ENCODE data around the gene CACNB4.

The CACNB4 gene

DNA sequence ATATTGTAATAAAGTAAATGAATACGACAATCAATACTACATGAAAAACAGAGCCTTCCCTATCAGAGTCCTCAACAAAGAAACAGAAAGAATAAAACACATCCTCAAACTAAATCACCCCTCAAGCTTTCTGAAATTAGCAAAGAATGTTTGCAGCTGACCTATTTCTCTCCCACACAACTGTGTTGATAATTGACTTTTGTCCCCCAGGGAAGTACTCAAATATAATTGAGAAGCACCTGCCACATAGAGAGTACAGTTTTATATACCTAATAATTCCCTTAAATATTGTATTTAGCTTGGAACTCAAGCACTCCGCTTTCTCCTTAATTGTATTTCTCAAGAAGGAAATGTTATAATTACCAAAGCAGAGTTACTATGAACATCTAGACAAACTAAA, 12.6 kb downstream of the CACNB4 start:
- no peak for DNase-seq

DNA sequence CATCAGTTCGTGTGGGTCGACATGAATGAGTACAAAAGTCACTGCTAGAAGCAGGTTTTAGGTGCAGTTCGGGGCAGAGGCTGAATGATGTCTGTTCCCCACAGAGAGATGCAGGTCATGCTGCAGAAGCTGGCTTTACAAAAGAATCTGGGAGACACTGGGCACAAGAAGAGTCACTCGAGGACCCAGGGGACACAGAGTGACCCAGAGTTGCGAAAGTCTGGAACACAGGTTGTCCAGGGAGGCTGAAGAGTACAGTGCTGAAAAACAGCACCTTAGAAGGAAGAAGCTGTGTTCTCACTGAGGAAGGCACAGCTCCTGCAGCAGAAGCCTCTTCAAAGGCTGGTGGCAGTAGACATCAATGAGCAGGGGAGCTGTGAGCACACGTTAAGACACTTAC, 14.8 kb downstream of the CACNB4 start:
- DNase-seq = no peak

DNA sequence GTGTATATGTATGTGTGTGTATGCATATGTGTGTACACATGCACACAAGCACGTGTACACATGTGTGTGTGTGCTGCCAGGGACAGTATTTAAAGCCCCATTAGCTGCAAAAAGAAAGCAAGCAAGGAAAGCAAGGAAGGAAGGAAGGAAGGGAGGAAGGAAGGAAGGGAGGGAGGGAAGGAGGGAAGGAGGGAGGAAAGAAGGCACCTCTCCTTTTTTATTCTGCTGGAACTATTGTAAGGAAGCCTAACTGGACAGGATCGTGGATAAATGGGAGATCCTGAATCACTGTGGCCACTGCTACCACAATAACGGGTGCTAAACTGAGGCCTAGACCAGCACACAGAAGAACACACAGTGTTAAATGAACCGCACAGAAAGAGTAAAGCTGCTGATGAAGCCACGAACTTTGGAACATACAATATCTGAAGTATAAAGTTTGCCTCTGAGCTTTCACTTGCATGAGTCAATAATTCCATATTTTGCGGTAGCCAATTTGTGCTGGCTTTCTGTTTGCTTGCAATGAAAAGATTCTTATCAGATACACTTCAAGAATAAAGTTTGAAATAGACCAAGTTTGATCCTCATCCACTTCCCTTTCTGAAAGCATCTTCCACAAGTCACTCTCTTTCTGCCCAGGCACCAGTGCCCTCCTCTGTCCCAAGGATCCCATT, 15.5 kb downstream of the CACNB4 start:
- no peak for DNase-seq

DNA sequence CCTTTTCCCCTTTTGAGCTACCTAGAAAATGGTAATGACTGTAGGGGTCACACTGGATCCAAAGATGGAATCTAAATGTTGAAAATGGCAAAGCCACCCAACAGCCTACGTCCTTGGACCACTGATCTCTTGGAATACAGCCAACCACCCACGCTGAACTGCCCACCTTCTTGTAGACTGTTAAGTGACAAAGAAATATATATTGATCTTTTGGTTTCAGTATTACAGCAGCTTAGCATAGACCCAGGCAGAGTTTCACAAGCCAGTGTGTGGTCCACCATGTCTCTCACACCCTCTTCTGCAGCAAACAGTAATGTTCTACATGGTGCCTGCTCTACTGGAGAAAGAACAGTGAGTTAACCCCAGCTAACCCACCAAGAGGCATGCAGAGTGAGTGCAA, 20.2 kb downstream of the CACNB4 start:
- DNase-seq = no peak

DNA sequence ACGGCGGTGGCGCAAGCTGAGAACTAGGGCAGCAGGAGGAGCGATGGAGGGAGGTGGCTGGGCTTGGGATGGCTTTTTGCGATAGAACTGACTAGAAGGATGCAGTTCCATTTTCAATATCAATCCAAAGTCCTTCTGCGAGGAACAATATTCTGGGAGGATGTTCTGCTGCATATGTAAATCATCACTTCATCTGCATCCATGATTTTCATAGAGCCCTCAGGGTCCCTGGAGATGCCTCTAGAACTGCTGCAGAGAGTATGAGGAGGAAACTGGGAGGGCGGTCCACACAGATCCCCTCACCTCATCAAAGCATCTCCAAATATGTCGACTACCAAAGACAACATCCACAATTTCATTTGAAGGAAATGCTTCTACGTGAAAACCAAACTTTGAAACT, 20.8 kb downstream of the CACNB4 start:
- DNase-seq = no peak

DNA sequence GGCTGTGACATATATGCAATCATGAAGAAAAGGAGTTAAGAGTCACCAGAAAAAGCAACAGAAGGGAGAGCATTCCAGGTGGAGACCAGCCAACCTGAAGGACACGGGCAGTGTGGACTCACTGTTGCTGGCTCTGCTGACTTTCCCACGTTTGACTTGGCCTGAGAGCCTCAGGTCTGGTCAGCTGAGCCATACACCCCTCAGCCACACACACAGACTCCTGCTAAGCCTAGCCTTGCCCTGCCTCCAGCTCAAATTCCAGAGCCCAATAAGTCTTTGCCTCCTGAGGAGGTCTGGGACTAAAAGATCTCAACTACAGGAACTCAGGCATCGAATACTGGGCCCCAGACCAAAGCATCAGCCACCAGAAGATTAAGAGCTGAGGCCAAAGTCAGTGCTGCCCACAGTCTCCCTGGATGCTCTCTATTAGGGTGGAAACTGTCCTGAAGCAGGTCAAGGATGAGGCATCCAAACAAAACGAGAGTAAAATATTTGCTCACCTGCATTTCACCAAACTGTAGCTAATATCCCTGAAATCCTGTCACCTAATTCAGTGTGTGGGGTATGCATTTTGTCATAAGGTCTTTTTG, 23.3 kb downstream of the CACNB4 start:
- no peak for DNase-seq

DNA sequence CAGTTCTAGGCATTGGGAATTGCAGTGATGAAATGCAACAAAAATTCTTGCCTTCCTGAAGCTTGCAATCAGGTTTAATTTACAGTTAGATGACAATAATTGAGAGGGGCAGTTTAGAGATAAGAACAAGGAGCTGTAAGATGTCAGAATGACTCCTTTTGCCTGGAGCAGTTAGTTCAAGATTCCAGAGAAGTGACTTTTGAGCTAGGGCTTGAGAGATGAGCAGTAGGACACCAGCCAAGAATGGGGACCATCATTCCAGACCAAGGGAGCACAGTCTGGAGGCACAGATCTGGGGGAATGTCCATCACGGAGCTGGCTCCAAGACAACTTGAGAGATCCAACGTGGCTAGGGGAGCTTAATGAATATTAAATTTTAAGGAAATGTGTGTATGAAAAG, 26.8 kb downstream of the CACNB4 start:
- DNase-seq = no peak

DNA sequence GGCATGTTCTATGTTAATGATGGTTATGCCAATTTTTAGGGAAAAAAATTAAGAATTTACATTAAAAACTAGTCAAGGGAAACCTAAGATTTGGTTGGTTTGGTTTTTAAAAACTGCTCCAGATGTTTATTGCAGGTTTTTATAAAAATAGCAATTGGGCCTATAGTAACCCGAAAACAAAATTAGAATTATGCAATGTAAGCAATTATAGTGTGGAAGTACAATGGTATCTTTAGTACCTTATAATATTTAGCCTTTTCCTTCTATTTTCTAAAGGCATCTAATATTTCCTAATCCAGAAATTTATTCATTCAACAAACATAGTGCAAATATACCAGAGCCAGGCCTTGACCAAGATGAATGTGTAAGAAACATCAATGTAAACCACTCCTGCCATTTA, 27.3 kb downstream of the CACNB4 start:
- DNase-seq = no peak

DNA sequence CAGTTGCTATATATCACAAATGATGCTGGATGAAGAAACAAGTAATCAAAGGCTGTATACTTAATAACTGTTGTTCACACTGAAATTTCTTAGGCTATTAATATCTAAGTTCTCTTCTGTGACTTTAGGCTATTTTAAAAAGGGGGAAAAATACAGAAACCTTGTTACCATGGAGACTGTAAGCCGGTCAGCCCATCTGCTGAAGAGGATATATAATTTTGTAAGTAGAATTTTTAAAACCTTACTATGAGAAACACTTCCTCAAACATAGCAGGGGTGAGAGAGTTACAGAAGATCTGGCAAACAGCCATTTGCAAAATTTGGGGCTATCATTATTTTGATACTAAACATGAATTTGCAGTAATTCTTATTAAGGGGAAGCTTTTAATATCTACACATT, 27.8 kb downstream of the CACNB4 start:
- no peak for DNase-seq

DNA sequence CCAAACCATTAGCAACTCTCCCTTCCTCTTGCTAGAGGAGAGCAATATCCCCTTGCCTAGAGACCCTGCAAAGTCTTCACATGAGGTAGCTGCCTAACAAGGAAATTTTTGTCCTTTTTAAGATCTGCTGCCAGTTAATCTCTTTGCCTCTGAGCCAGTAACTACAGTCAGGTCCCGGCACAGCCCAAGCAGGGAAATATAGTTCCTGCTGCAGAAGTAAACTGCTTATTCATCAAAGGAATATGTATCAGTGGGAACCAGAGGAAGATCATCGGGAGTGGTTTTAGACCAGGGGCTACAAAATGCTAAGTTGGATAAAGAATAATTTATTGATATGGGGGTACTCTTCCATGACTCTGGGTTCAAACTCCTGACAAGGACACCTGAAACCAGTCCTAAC, 30.6 kb downstream of the CACNB4 start:
- no peak for DNase-seq

DNA sequence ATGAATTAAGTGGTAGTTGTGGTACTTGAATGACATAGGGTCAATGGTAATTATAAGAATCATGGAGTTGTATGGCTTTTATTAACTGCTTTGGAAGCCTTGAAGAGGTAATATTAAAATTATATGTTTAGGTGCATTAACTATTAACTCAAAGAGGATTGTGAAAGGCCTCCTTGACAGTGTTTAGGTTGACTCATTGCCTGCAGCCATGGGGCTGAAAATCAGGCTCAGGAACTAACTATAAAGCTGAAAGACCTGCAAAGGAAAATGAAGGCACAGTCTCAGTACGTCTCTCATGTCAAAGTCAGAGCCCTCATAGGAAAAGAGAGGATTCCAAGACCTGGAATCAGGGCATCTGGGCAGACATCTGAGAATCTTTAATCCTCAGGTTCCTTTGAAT, 31.0 kb downstream of the CACNB4 start:
- no peak for DNase-seq

DNA sequence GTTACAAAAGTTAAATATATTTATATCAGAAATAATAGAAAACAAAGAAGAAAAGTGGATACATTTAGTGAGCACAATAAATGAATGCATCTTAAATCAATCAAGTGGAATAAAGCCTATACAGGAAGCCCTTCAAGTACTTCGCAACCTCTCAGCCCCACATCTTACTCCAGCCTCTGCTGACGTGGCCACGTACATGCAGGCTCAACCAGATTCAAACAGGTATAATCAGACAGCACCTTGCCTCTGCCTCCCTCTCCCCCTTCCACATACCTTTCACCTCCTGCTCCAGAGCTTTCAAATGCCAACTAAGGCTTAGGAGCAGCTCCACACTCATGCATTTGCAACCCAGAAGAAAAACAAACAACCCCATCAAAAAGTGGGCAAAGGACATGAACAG, 32.9 kb downstream of the CACNB4 start:
- no peak for DNase-seq

DNA sequence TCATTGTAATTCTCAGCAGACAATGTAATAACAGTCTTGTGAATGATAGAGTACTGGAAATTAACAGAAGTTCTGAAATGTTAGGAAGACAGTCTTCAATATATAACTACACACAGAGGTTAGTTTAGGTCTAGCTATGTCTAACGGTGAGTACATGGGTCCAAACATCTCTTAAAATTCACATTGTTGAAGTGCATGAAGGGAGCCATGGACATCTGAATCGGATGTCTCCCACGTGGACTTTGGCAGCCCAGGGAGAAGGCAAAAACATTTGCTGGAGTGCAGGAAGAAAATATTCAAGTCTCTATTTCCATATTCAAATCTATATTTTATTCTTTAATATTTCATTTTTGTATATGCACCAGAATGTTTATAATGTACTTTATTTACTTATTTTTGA, 34.8 kb downstream of the CACNB4 start:
- DNase-seq = no peak

DNA sequence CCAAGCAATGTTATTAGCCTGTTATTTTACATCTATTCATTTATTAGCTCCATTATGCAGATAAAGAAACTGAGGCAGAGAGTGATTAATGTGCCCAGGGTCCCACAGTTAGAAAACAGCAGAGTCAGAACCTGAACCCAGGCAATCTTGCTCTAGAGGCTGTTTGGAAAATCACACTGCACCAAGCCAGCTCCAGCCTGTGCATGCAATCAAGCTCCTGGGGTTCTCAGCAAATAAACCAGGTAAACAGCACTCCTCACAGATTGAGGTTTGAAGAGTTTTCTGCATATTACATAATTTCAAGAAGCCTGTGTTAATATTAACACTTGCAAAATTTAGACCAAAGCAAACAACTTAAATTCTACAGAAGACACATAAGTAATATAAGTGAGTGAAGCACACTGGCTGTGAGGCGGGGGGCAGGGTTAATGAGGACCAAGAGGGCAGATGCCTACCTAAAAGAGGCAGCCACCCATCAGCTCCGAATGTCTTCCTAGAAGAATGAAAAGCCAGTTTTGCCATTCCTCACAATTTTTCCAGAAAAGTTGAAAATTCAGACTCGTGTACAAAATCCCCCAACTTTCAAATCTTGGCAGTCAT, 35.4 kb downstream of the CACNB4 start:
- DNase-seq = no peak

DNA sequence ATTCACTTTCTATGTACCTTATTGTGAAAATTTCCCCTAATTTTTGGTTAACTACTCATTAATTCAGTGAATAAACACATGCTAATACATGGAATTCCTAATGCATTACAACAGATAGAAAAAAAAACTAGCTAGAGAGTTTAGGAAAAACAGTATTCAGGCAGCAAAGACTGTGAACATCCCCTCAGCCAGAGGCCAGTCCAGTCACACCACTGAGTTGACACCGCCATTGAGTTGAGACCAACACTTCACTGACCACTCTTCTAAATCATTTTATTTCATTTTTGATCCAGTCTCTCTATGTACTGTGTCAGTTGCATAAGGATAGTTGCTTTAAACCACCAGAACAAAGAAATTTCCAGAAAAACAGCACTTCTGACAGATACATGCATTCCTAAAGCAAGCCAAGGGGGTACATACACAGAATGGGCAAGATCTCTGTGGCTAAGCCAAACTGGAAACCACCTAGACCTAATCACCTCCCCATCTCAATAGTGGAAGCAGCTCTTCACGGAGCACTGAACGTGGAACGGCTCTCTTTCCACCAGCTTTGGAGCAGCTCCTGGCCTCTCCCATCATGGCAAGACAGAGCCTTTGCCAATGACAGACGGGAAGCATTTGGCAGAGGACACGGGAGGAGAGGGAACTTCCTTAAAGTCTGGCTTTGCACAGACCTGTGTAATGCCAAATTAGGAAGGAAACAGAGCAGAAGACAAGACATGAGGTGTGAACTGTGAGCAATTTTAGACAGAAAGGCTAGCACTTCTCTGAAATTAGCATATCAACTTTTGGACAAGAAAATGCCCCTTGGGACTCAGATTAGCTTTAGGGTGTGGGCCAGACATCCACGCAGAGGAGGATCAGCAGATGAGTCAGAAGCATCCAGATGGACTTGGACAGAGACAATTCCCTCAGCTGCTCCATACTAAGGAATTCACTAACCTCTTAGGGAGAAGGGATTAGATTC, 36.4 kb downstream of the CACNB4 start:
- no peak for DNase-seq

DNA sequence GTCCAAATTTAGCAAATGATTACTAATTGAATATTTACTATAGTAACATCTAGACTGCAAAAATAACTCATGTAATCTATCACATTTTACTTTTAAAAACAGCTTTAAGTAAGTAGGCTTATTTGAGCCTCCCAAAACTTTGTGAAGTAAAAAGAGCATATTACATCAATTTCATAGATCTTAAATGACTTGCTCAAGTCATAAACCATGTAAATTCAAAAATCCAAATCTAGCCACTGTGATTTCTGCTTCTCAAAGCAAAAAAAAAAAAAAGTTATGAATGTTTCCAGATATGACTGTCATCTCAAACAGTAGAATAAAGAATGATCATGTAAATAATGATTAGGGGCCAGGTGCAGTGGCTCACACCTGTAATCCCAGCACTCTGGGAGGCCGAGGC, 37.5 kb downstream of the CACNB4 start:
- DNase-seq = no peak

DNA sequence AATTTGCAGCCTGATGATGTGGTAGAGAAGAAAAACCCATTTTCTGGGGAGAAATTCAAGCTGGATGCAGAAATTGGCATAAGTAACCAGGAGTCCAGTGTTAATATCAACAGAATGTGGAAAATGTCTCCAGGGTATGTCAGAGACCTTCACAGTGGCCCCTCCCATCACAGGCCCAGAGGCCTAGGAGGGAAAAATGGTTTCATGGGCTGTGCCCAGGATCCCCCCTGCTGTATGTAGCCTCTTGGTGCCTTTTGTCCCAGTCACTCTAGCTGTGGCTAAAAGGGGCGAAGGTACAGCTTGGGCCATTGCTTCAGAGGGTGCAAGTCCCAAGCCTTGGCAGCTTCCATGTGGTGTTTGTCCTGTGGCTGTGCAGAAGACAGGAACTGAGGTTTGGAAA, 40.2 kb downstream of the CACNB4 start:
- no peak for DNase-seq

DNA sequence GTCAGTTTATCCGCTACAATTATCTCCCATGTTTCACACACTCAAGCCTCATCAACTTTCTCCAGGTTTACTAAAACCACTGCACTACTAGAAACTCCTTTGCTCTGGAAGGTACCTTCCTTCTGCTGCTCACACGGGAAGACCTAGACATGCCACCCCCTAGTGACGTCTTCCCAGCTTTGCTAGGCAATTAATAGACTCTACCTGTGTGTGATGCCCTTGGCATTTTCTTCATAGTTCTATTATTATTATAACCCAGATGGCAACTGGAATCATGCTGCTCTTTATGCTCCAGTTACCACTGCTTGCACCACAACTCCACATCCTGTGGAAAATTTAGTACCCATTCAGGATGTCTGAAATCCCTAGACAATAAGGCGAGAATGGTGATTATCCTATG, 42.4 kb downstream of the CACNB4 start:
- DNase-seq = no peak

DNA sequence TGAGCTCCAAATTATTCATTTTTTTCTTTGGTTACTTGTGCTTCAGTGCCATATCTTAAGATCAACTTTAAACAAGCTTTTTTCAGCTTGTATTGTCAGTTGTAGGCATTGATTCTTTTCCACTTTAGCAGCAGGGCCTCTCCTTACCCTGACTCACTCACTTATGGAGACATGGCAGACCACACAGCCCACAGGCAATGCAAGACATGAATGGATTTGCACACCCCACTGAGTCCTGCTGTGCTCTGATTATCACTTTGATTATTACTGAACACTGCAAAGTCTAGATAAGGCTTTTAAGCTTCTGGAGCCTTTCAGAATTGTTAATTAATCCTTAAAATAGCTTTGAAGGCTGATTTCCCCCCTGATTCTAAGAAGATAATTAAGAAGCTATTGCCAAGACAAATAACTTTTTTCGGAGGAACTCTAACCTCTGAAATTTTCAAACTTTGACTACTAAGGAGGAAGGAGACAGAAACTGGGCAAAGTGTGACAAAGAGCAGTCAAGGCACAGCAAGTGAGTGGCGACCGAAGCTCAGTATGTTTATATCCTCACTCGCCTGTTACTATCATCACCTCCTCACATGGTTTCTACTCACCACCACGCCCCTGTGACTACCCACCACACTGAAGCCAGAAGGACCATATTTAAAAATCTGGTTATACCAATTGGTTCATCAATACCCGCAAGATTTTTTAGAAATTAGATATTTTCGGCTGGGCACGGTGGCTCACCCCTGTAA, 43.3 kb downstream of the CACNB4 start:
- DNase-seq = no peak

DNA sequence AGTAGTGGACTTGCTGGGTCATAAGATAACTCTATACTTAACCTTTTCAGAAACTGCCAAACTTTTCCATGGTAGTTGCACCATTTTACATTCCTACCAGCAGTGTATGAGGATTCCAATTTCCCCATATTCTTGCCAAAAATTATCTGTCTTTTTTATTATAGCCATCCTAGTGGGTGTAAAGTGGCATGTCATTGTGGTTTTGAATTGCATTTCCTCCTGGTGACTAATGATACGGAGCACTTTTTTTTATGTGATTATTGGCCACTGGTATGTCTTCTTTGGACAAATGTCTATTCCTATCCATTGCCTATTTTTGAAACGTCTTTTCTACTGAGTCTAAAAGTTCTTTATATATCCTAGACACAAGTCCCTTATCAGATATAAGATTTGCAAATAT, 44.3 kb downstream of the CACNB4 start:
- DNase-seq = no peak

DNA sequence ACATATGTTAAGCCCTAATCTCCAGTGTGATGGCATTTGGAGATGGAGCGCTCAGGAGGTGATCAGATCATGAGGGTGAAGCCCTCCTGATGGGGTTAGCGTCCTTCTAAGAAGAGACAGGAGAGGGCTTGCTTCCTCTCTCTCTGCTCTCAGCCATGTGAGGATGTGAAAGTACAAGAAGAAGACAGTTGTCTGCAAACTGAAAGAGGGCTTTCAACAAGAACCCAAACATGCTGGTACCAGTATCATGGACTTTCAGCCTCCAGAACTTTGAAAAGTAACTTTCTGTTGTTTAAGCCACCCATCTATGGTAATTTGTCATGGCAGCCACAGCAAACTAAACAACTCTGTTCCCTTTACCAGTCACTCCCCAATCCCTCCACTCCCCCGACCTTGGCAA, 47.4 kb downstream of the CACNB4 start:
- no peak for DNase-seq

DNA sequence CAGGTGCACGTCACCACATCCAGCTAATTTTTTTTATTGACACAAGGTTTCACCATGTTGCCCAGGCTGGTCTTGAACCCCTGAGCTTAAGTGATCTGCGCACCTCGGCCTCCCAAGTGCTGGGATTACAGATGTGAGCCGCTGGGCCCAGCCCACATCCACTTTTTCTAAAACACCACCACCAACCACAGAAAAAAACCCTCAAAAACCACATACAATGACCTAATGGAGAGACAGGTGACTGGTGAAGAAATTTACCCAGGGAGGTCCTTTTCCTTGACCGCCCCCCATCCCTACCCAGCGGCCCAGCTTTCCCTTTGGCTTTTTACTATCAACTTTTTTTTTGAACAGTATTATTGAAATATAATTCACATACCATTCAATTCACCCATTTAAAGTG, 47.9 kb downstream of the CACNB4 start:
- no peak for DNase-seq

DNA sequence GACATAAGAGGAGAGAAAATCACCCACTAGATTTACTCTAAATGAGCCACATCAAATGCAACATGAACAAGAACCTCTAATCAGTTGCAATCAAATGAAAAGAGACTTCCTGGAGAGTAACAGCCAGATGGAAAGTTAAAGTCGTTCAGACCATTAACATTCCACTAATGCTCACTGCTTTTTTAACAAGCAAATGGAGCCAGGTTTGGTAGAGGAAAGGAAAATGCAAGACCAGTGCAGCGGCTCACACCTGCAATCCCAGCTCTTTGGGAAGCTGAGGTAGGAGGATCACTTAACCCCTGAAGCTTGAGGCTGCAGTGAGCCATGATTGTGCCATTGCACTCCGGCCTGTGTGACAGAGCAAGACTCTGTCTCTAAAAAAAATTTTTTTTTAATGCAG, 48.5 kb downstream of the CACNB4 start:
- no peak for DNase-seq
